BJ (cell line): ENCODE results near the gene LPCAT3. TPM values are rescaled to one million over a fixed set of nuclear protein-coding genes. Genes with fewer than 3 reads are reported as not detected.

Source experiments
- CTCF ChIA-PET: fragments of 350-600 bp; formaldehyde crosslinking; extraction: SDS; loops from one replicate; lab custom pipeline; 2021; ENCODE audit warnings: antibody characterized with exemption, inconsistent platforms; lab: Yijun Ruan, JAX
- POLR2A ChIA-PET: fragments of 300-600 bp; sonication (Branson Sonifier 250); formaldehyde crosslinking; extraction: SDS; loops from one replicate; lab custom pipeline; 2021; ENCODE audit warnings: antibody characterized with exemption; lab: Charles Lee
- DNase-seq: peaks from one replicate; pipeline ENCODE4 v3.0.0-alpha.2; 2011; ENCODE audit warnings: low read depth
- H3K27me3 ChIP-seq: 2 replicates; pipeline ENCODE4 v1.6.0; 2011; ENCODE audit warnings: low read length; ENCODE audit not compliant: control insufficient read depth, insufficient read depth
- H3K36me3 ChIP-seq: 2 replicates; pipeline ENCODE4 v1.5.1; 2011; ENCODE audit warnings: low read length; ENCODE audit not compliant: control insufficient read depth, insufficient read depth
- H3K4me3 ChIP-seq: 2 replicates; pipeline ENCODE4 v1.5.1; 2011; ENCODE audit warnings: low read depth, mild to moderate bottlenecking, control low read depth, low read length
- CTCF ChIP-seq: IDR thresholded peaks from 2 replicates; pipeline ENCODE4 v1.5.1; 2011; ENCODE audit warnings: low read depth, mild to moderate bottlenecking, control low read depth, inconsistent platforms, low read length, moderate library complexity; ENCODE audit not compliant: insufficient read depth
- polyA plus RNA-seq: library from polyadenylated mRNA; depleted of rRNA; stranded (reverse); fragments of >200 nt; gene quantifications from 2 replicates; pipeline ENCODE4 v1.2.3, GENCODE V29; 2011

Gene LPCAT3
- polyA plus RNA-seq, 1 experiment, result 31.2 TPM

- no peak for DNase-seq
- no peaks in the 10 kb centered on the region; the same call in none of the 2 replicates for H3K36me3 ChIP-seq
- H3K4me3 ChIP-seq, result no peak overlapping the region
- no peaks in the 10 kb centered on the region for H3K27me3 ChIP-seq
- TF ChIP-seq CTCF, result no peak
- ChIA-PET POLR2A (no interaction called here), CTCF (no interaction called here)
These were observed 16.2 kb downstream of the LPCAT3 start for GRCh38 chr12:7001921-7002591.

- no peaks in the 10 kb centered on the region for H3K27me3 ChIP-seq
- TF ChIP-seq CTCF, result no peak
- H3K36me3 ChIP-seq, result peaks cover 2% of the 10 kb centered on the region
- ChIA-PET POLR2A (interaction anchor here (0.6 kb wide), 1 partner anchor 58 kb away, joined by 3 read pairs; no protein-coding TSS in a partner anchor), CTCF (interaction anchor here (0.7 to 2.4 kb wide), 4 partner anchors 12 to 114 kb away, joined by 4 to 6 read pairs (median 4); partner anchors contain the start of gene LPCAT3)
- H3K4me3 ChIP-seq, result no peak overlapping the region
- no peak for DNase-seq
These were observed 19.4 kb downstream of the LPCAT3 start for GRCh38 chr12:6998715-6999451.

GRCh38 chr12:6996040-6996441 lies 22.2 kb downstream of the LPCAT3 start:
- Histone ChIP-seq H3K27me3 (no peaks in the 10 kb centered on the region), H3K36me3 (peaks cover 2% of the 10 kb centered on the region; the same call in 1 of the 2 replicates), H3K4me3 (no peak overlapping the region)
- no peak for TF ChIP-seq CTCF
- peak; percentile 15 for DNase-seq
- CTCF ChIA-PET, result interaction anchor here (0.6 to 1.4 kb wide), 5 partner anchors 21 to 118 kb away, joined by 3 to 4 read pairs (median 3); partner anchors contain the start of gene C1S
- POLR2A ChIA-PET, result no interaction called here

- peaks cover 4% of the 10 kb centered on the region; the same call in 1 of the 2 replicates for H3K36me3 ChIP-seq
- H3K27me3 ChIP-seq, result no peaks in the 10 kb centered on the region
- DNase-seq, result no peak
- CTCF ChIA-PET, result no interaction called here
- no peak for TF ChIP-seq CTCF
- no peak overlapping the region for H3K4me3 ChIP-seq
- POLR2A ChIA-PET, result no interaction called here
These were observed 30.2 kb downstream of the LPCAT3 start for GRCh38 chr12:6987956-6988553.

- POLR2A ChIA-PET, result no interaction called here
- DNase-seq, result no peak
- no peaks in the 10 kb centered on the region for H3K27me3 ChIP-seq
- H3K4me3 ChIP-seq, result no peak overlapping the region
- H3K36me3 ChIP-seq, result peaks cover 6% of the 10 kb centered on the region
- CTCF ChIA-PET, result no interaction called here
- TF ChIP-seq CTCF, result no peak
These were observed 35.7 kb downstream of the LPCAT3 start for GRCh38 chr12:6982532-6982931.
